MCF 10A (cell line): ENCODE measurements around the gene GNLY. TPM values are rescaled to one million over a fixed set of nuclear protein-coding genes. Genes with fewer than 3 reads are reported as not detected.

Source experiments
- BruUV-seq: library from RNA; stranded (reverse); fragments of 400-500 nt; replicated peaks from 2 replicates; lab custom pipeline; 2021; lab: Mats Ljungman, UMichigan
- CTCF ChIA-PET: fragments of 300-600 bp; sonication (Branson Sonifier 250); formaldehyde crosslinking; extraction: SDS; loops from one replicate; lab custom pipeline; 2021; ENCODE audit warnings: antibody characterized with exemption, inconsistent platforms; lab: Yijun Ruan, JAX
- POLR2A ChIA-PET: fragments of 300-600, 350-650 bp; sonication (Branson Sonifier 250); formaldehyde crosslinking; extraction: SDS; loops from one replicate; lab custom pipeline; 2020; ENCODE audit warnings: antibody characterized with exemption, inconsistent platforms; lab: Yijun Ruan, JAX
- DNase-seq: peaks from one replicate; pipeline ENCODE4 v3.0.0-alpha.2; 2018; ENCODE audit not compliant: unreplicated experiment
- H3K27ac Mint-ChIP-seq: one replicate; pipeline ENCODE4 v1.8.0; 2022; ENCODE audit warnings: mild to moderate bottlenecking, low read depth, mixed read lengths; ENCODE audit not compliant: unreplicated experiment
- H3K27me3 Mint-ChIP-seq: one replicate; pipeline ENCODE4 v1.8.0; 2022; ENCODE audit warnings: mixed read lengths; ENCODE audit not compliant: insufficient read depth, unreplicated experiment
- H3K36me3 Mint-ChIP-seq: one replicate; pipeline ENCODE4 v1.8.0; 2022; ENCODE audit warnings: mild to moderate bottlenecking, moderate library complexity, mixed read lengths; ENCODE audit not compliant: insufficient read depth, unreplicated experiment
- H3K4me1 Mint-ChIP-seq: one replicate; pipeline ENCODE4 v1.8.0; 2022; ENCODE audit warnings: mixed read lengths; ENCODE audit not compliant: insufficient read depth, unreplicated experiment
- H3K4me3 Mint-ChIP-seq: one replicate; pipeline ENCODE4 v1.8.0; 2022; ENCODE audit warnings: mild to moderate bottlenecking, moderate library complexity, mixed read lengths; ENCODE audit not compliant: unreplicated experiment
- H3K9me3 Mint-ChIP-seq: one replicate; pipeline ENCODE4 v1.8.0; 2022; ENCODE audit warnings: mixed read lengths; ENCODE audit not compliant: unreplicated experiment
- CTCF ChIP-seq: fragments of 200-600 bp; IDR thresholded peaks from one replicate; pipeline ENCODE4 v1.8.0; 2022; ENCODE audit warnings: antibody characterized with exemption, mild to moderate bottlenecking; ENCODE audit not compliant: unreplicated experiment
- intact Hi-C: fragments of 100-400 bp; cut with micrococcal nuclease; formaldehyde crosslinking; loops from 2 replicates; pipeline ENCODE4 v1.14.1; 2022
- total RNA-seq: library from RNA; stranded (reverse); gene quantifications from 2 replicates; pipeline ENCODE4 v1.2.3, GENCODE V29; 2022

Gene GNLY
- total RNA-seq, 1 experiment from 2014 or later = not detected

- BruUV-seq = no TSS peak
- no peak for DNase-seq
- Mint-ChIP-seq H3K4me3 (no peak overlapping the region), H3K36me3 (no peaks in the 10 kb centered on the region), H3K27me3 (peaks cover 56% of the 10 kb centered on the region), H3K9me3 (no peaks in the 10 kb centered on the region), H3K4me1 (peaks cover 16% of the 10 kb centered on the region), H3K27ac (no peak overlapping the region)
- TF ChIP-seq CTCF = no peak
- POLR2A ChIA-PET = interaction anchor here (0.6 to 1.1 kb wide), 2 partner anchors 16 to 24 kb away, joined by 3 to 4 read pairs; no protein-coding TSS in a partner anchor
- CTCF ChIA-PET = interaction anchor here (0.7 to 3.7 kb wide), 4 partner anchors 17 to 67 kb away, joined by 3 to 24 read pairs (median 6); no protein-coding TSS in a partner anchor
- intact Hi-C loops = no loop called here
Measured at GRCh38 chr2:85747441-85747840, 53.3 kb downstream of the GNLY start.

- no peaks in the 10 kb centered on the region for H3K36me3 Mint-ChIP-seq
- BruUV-seq = no TSS peak
- peaks cover 9% of the 10 kb centered on the region for H3K4me1 Mint-ChIP-seq
- peaks cover 60% of the 10 kb centered on the region for H3K27me3 Mint-ChIP-seq
- DNase-seq = no peak
- intact Hi-C loops = no loop called here
- no peak overlapping the region for H3K4me3 Mint-ChIP-seq
- POLR2A ChIA-PET = no interaction called here
- CTCF ChIA-PET = interaction anchor here (0.5 to 6.2 kb wide), 8 partner anchors 19 to 799 kb away, joined by 3 to 134 read pairs (median 7); no protein-coding TSS in a partner anchor
- TF ChIP-seq CTCF = no peak
- H3K9me3 Mint-ChIP-seq = no peaks in the 10 kb centered on the region
- no peak overlapping the region for H3K27ac Mint-ChIP-seq
Measured at GRCh38 chr2:85748039-85748734, 54.0 kb downstream of the GNLY start.

Other genes starting within 250 kb of the GNLY start
- 348 and 366 TPM in 2 replicates for gene MAT2A, start 155.2 kb upstream of the GNLY start, total RNA-seq
- 49.1 and 52.2 TPM in 2 replicates for gene GGCX, start 132.9 kb upstream of the GNLY start, total RNA-seq
- gene VAMP8, start 116.8 kb upstream of the GNLY start, total RNA-seq = 49.9 and 56.0 TPM in 2 replicates
- 1.6 and 3.0 TPM in 2 replicates for gene VAMP5, start 109.9 kb upstream of the GNLY start, total RNA-seq
- 125 and 215 TPM in 2 replicates for gene RNF181, start 98.6 kb upstream of the GNLY start, total RNA-seq
- 12.5 and 14.5 TPM in 2 replicates for gene TMEM150A, start 91.7 kb upstream of the GNLY start, total RNA-seq
- gene C2orf68, start 82.3 kb upstream of the GNLY start, total RNA-seq = 34.3 and 35.5 TPM in 2 replicates
- 36.7 and 43.8 TPM in 2 replicates for gene USP39, start 78.2 kb upstream of the GNLY start, total RNA-seq
- 0.26 and 0.32 TPM in 2 replicates for gene SFTPB, start 26.2 kb upstream of the GNLY start, total RNA-seq
- gene ATOH8, start 59.6 kb downstream of the GNLY start, total RNA-seq = 0.72 and 1.2 TPM in 2 replicates
- gene ST3GAL5, start 194.6 kb downstream of the GNLY start, total RNA-seq = 1.2 and 2.3 TPM in 2 replicates